ENCODE results near the gene NPAS4.
"Not testable (repeated sequence)": the region's sequence is repeated elsewhere in the genome, so short reads cannot be mapped to it uniquely, and the experiment has no call there.

GRCh38 chr11:66464116-66464515 is 43.3 kb downstream of the NPAS4 start:
- TF ChIP-seq CTCF, EZH2 (IDR thresholded peaks at IDR 0.05): not testable (repeated sequence)

Data from neural progenitor cell (in vitro differentiated cells).